ENCODE results near the gene GSTA5.

DNA sequence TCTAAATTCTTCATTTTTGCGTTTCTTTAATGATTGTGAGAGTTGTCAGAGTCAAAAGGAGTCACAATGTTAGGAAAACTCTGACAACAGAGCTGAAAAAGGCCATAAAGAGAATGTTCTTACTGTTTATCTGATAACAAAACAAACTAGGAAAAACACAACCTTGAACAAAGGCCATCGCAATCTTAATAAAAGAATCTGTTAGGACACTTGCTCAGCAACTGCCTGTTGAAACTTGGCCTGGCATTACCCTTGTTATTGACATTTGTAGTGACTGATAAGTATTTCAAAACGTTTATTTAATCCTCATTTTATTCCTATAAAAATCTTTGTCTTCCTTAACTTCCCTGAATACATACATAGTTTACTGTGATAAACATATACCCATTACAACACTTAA is 52.7 kb downstream of the GSTA5 start:
- TF ChIP-seq, protein P1, sequence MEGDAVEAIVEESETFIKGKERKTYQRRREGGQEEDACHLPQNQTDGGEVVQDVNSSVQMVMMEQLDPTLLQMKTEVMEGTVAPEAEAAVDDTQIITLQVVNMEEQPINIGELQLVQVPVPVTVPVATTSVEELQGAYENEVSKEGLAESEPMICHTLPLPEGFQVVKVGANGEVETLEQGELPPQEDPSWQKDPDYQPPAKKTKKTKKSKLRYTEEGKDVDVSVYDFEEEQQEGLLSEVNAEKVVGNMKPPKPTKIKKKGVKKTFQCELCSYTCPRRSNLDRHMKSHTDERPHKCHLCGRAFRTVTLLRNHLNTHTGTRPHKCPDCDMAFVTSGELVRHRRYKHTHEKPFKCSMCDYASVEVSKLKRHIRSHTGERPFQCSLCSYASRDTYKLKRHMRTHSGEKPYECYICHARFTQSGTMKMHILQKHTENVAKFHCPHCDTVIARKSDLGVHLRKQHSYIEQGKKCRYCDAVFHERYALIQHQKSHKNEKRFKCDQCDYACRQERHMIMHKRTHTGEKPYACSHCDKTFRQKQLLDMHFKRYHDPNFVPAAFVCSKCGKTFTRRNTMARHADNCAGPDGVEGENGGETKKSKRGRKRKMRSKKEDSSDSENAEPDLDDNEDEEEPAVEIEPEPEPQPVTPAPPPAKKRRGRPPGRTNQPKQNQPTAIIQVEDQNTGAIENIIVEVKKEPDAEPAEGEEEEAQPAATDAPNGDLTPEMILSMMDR (conservative IDR thresholded peaks at IDR 0.05): no peak
- TF ChIP-seq ZFX (IDR thresholded peaks at IDR 0.05): no peak

Data from C4-2B (cell line).